Thyroid gland (tissue), 4 donors: ENCODE measurements around the gene MICU1.

Experiments used
- POLR2A ChIP-seq, 2 donors: fragments of 450-650 bp; IDR thresholded peaks; one replicate each; pipeline ENCODE4 v1.6.1; 2017; ENCODE audit warnings: antibody characterized with exemption in 2 of 2, mild to moderate bottlenecking in 2 of 2, moderate library complexity in 1 of 2
- TF ChIP-seq, protein P1 (sequence below), 6 experiments: fragments of 200-600 bp in 3 of 6; fragments of 450-650 bp in 3 of 6; sonication (generic) in 3 of 6; IDR thresholded peaks; one replicate each; pipeline ENCODE4 v1.5.1; 2016 to 2019; ENCODE audit warnings: antibody characterized with exemption in 6 of 6, mild to moderate bottlenecking in 2 of 6, inconsistent platforms in 1 of 6, moderate library complexity in 1 of 6

DNA sequence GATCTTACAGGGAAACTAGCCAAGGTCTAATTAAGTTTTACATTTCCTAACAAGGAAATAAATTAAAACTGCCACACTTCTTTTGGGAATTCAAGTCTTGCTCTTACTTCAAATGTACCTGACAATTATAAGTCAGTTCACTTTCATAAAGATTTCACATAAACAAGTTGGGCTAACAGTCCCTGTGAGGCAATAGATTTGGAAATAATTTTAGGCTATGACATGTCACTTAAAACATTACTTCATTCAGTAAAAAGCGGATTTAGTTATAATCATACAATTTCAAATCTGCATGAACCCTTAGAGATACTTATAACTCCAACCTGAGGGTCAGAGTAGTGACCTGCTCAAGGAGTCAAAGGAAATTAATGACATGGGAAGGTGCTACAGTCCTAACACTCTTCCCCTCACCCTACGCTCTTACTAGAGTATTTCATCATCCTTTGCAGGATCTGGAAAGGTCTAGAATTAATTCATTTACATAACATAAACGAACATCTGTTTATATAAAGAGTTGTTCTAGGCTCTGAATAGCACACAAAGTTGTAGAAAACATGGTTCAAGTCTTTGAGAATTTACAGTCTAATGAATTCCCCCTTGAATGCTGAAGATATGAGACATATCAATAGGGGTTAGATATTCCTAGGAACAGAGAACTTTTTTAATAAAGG lies 238.8 kb downstream of the MICU1 start:
- TF ChIP-seq POLR2A (IDR thresholded peaks at IDR 0.05): no peak
- TF ChIP-seq, protein P1, sequence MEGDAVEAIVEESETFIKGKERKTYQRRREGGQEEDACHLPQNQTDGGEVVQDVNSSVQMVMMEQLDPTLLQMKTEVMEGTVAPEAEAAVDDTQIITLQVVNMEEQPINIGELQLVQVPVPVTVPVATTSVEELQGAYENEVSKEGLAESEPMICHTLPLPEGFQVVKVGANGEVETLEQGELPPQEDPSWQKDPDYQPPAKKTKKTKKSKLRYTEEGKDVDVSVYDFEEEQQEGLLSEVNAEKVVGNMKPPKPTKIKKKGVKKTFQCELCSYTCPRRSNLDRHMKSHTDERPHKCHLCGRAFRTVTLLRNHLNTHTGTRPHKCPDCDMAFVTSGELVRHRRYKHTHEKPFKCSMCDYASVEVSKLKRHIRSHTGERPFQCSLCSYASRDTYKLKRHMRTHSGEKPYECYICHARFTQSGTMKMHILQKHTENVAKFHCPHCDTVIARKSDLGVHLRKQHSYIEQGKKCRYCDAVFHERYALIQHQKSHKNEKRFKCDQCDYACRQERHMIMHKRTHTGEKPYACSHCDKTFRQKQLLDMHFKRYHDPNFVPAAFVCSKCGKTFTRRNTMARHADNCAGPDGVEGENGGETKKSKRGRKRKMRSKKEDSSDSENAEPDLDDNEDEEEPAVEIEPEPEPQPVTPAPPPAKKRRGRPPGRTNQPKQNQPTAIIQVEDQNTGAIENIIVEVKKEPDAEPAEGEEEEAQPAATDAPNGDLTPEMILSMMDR (IDR thresholded peaks at IDR 0.05): no peak
